Stimulated activated naive CD4-positive, alpha-beta T cell treated with Interleukin-2 at 50 U/mL for 16 hours (primary cell): ENCODE data around the gene GSK3B.

ENCODE experiments used
- DNase-seq: peaks from one replicate; lab custom pipeline; 2025; lab: John Stamatoyannopoulos, UW

Gene GSK3B

DNA sequence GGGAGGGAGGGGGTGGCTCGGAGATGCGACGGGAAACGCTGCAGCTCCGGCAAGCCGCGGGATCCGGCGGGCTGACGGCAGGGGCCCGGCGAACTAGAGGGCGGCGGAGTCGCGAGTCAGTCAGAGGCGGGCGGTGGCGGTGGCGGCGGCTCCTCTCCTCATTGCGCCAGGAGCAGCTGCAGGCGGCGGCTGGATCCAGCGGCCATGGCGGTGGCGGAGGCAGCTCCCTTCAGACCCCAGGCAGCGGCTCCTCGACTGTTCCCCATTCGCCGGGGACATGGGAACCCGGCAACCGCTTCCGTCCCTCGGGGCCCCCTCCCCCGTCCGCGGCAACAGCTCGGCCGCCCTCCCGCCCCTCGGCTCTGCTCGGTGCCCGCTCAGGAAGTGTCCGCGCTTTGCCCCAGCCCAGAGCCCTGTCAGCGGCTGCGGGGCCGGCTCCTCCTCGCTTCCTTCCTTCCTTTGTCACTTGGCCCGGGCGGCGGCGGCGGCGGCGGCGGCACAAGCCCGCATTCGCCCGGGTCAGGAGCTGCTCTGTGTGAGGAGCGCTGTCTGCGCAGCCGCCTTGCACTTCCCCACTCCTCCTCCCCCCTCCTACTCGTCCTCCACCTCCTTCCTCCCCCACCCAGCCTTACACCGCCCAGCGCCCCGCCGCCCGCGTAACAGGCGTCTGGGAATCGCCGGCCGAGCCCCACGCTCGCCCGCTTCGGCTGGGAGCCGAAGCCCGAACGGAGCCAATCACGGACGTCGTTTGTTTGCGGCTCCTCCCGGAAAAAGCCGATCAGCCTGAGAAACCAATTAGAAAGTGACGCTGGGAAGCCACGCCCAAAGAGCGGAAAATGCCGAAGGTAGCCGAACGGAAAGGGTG is at the start of gene GSK3B:
GSK3B (minus strand) TSS at position 537 of the 865 bp plus-strand sequence. CDS start 1,013 bp downstream, outside the sequence.
- peak; percentile 82 for DNase-seq

- no peak for DNase-seq
Measured at GRCh38 chr3:120143676-120144075, 49.4 kb upstream of the GSK3B start.

- no peak for DNase-seq
Measured at GRCh38 chr3:120142236-120142635, 48.0 kb upstream of the GSK3B start.

- DNase-seq = no peak
Measured at GRCh38 chr3:120140098-120140742, 46.0 kb upstream of the GSK3B start.

- no peak for DNase-seq
Measured at GRCh38 chr3:120139140-120139539, 44.9 kb upstream of the GSK3B start.

DNA sequence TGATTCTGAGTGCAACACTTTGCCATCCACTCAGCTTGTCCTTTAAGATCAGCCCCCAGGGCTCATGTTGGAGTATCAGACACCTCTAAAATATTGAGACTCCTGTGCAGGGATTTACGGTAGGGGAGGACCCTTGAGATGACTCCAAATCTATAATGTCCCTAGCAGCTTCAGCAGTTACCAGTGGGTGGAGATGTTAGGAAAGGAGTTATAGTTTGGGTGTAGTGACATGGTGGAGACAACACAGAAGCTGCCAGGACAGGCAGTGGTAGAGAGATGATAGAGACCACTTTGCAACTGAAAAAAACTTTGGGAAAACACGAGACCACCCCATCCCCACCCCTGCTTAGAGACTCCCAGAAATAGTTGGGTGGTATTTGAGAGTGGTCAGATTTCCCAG is 43.3 kb upstream of the GSK3B start:
- no peak for DNase-seq

GRCh38 chr3:120130656-120131055 is 36.4 kb upstream of the GSK3B start:
- DNase-seq = no peak

- DNase-seq = no peak
Measured at GRCh38 chr3:120129718-120130513, 35.7 kb upstream of the GSK3B start.

DNA sequence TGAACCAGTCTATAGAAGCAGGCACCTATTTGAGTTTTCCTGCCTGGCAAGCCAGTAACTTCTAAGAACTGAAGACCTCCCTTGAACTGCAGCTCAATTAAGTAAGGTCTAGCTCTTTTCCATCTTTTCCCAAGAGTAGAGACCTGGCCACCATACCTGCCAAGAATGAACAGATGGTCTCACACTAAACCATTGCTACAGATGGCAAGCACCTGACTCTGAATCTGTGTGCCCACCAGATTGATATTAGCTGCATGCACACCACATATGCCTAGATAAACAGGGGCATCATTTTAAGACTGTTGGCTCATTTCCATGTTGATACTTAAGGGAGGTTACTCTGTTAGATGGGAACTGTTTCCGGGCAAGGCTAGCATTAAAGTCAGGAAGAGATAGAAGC is 34.8 kb upstream of the GSK3B start:
- DNase-seq = no peak

DNA sequence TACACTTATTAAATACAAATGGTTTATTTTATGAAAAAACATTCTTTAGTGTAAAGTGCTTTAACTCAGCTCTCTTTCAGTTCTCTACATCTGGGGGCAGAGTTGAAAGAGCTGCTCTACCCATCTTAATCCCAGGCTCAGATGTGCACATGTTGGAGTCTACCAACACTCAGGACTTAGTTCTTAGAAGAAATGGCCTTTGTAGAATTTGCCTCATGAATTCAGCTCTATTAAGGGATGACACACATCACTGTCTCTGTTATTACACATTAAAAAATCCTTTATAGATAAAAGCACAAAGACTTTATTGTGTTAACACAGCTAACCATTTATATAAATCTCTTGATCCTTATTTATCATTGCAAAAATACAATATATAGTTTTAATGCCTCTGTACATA is 31.7 kb upstream of the GSK3B start:
- DNase-seq = no peak

DNA sequence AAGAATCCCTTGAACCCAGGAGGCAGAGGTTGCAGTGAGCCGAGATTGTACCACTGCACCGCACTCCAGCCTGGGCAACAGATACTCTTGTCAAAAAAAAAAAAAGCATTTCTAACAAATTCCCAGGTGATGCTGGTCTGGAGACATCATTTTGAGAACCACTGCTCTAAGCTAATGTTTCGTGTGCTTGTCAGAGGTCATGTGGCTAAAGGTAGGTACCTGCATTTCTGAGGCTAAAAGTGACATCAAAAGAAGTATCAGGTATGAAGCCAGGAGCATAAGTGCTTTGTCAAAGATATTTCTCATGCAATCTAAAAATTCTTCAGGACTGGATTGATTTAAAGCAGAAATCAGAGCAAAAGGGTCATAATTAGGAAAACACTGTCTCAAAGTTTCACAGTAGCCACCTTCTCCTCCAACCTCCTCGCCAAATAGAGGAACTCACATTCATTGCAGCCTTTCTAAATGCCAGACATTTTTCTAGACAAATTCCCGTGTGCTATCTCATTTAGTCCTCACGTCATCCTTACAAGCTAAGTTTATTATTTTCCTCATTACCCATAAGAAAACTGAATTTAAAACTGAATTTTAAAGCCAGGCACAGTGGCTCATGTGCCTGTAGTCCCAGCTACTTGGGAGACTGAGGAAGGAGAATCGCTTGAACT is 25.7 kb upstream of the GSK3B start:
- no peak for DNase-seq

- DNase-seq = no peak
Measured at GRCh38 chr3:120114981-120115380, 20.7 kb upstream of the GSK3B start.

GRCh38 chr3:120114376-120114775 is 20.1 kb upstream of the GSK3B start:
- no peak for DNase-seq

GRCh38 chr3:120113128-120114116 is 19.2 kb upstream of the GSK3B start:
- no peak for DNase-seq

DNA sequence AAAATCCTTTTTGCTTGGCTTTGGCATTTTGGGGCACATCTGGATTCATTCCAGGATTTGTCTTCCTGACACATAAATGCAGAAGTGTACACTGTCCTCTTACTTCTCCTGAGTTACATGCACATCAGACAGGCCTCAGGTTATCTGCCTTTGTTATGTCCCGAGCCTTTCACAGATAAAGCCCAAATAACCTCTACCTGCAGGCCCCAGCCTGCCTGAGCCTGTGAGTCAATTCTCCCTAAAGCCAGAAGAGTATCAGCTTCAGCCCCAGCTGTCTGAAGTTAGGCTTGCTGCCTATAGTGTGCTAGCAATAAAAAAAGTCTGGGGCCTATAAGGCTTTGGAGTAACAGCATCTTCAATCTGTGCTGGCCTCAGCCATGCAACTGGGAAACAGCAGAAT is 17.7 kb upstream of the GSK3B start:
- no peak for DNase-seq

DNA sequence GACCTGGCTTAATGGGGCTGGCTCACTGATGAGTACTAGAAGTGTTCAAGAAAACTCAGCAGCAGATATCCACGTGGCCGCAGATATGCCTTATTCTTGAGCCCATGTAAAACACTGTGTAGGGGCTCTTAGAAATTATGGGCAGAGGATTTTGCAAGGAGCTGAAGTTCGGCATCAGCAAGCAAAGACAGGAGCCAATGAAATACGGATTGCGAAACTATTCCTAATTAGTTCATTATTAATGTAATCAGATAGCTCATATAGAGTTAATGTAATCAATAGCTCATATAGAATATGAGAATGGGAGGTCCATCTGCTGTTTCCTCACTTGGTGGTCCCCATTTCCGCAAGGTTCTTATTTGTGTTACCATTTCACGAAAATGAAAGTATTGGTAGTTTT is 9.0 kb upstream of the GSK3B start:
- no peak for DNase-seq

GRCh38 chr3:120102674-120103073 is 8.4 kb upstream of the GSK3B start:
- DNase-seq = no peak

DNA sequence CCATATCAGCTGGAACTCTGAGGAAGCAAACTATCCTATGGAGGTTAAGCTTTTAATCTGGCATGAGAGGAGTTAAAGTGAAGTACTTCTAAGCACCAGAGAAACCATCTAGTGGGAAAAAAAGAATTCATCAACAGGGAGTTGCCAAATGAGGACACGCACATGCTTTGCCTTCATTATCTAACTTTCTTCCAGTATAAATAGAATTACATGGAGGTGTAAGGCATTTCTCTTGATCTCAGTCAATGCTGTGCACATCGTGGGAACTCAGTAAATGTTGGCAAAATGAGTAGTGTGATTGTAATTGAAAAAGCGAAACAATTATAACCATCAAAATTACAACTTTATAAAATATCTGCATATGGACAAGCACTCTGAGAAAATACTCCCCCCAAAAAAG is 8.0 kb upstream of the GSK3B start:
- DNase-seq = no peak

- no peak for DNase-seq
Measured at GRCh38 chr3:120101624-120102023, 7.4 kb upstream of the GSK3B start.

- DNase-seq = no peak
Measured at GRCh38 chr3:120100711-120101110, 6.5 kb upstream of the GSK3B start.

GRCh38 chr3:120098710-120099109 is 4.5 kb upstream of the GSK3B start:
- no peak for DNase-seq
